HG03575 (cell line): ENCODE measurements around the gene GPR183.
"Not testable (repeated sequence)": the region's sequence is repeated elsewhere in the genome, so short reads cannot be mapped to it uniquely, and the experiment has no call there.

Experiments
- ATAC-seq: cut with Tn5 transposase; IDR thresholded peaks from one replicate; pipeline ENCODE4 v1.9.1; 2021; ENCODE audit not compliant: unreplicated experiment, insufficient number of reproducible peaks, low FRiP score; ENCODE audit errors: extremely low read depth

Gene GPR183

DNA sequence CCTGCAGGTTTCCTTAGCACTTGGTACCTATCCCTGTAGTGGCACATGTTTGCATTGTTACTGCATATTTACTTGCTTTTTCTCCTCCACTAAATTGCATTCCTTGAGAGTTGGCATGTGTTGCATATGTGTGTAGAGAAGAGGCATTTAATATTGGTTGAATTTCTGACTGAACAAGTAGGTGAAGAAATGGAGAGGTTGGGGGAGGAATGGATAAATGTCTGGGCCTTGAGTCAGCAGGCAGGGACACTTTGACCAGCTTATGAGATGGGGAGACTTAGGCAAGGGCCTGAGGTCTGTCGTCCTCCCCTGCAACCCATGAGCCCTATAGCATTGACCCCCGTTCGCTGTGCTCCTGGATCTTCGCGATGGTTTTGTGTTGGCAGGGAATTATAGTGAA is 47.0 kb downstream of the GPR183 start:
- ATAC-seq: no peak

DNA sequence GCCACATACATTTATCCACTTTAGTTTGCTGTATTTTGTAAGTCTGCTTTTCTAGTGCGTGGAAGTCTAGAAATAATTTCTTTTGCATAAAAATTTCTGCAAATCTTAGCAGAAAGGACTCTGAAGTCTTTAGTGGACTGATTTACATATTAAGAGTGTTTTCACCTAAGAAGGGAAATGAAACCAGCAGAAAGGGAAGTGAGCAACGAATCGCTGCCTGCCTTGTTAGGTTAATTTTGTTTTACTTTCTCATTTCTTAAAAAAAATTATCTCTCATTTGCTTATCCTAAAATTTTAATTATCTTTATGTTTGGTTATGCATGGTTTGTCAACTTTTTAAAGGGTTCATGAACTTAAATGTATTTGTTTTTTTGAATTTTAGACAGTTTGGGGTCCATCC is 48.3 kb downstream of the GPR183 start:
- no peak for ATAC-seq

DNA sequence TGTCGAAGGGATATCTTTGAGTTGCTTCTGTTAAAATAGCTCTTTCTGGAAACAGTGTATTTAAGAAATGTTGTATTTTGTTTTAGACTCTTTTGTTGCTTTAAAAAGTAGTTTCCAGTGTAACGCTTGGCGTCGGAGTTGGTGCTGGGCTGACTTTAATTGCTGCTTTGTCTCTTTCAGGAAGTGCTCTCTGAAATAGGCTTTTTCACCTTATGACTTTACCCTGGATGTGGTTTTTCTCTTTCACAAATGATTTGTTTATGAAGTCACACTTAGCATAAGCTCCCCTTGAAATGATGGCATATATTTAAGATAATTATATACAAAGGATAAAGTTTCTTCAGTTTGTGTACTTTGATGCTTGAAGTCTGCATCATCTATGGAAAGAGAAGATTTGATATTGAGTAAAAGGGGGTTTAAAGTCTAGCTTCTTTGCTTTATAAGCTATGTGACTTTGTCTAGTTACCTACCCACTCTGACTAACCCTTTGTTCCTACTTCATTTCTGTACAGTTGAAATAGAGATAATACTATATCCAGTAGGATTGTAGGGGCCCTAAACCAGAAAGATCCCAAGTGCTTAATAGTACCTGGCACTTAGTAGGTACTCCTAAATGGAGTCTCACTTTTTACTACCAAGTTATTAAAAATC is 48.9 kb downstream of the GPR183 start, which contains the start of gene GPR18:
TSS of gene GPR18 (minus strand) at position 170 of the 651 bp plus-strand sequence. CDS start 2,507 bp downstream, outside the sequence.
- ATAC-seq: peak; percentile 60

DNA sequence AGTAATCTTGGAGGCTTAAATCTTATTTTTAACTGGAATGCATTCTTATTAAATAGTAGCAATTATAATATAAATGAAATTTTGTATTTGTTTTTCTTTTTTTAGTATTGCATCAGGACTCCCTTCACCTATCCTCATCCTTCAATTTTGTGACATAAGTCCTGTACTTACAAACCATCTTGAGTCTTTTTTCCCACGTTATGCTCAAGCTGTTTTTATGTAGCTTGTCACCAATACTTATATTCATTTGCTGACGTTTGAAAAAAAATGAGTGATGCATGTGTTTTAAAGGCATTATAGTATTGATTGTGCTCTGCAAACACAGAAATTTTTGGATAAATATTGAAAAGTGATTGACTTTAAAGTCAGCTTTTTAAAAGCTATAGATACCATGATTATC is 49.9 kb downstream of the GPR183 start:
- no peak for ATAC-seq

DNA sequence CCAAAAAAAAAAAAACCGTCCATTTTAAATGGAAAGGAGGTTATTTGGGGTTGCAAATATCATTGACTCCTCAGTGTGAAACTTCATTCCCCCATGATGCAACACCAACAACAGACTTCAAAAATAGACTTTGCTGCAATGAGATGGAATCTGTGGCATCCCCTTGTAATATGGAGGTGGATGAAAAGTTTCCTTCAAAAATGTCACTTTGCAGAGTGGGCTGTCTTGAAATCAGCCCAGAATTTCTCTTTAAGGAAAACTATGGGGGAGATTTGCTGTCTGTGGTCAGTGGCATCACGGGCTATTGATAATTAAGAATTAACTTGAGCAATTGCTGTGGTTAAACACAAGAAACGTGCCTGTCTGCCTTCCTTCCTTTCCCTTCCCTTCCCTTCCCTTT is 50.5 kb downstream of the GPR183 start:
- no peak for ATAC-seq

DNA sequence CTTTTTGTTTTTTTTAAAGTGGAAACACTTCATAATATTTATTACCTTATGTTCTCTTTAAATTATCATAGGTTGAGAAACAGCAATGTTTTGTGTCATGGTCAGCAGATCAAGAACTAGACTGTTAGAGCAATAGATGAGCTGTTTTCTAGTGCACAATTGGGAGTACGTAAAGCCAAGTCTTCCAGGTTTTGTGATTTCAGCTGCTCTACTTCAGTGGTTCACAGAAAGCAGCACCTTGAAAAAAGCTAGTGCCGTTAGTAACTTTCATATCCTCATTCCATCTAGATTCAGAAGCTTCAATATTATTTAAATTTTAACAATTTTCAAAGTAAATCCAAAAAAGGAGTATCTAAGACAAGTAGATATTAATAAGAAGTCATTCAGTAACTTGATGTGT is 50.9 kb downstream of the GPR183 start:
- ATAC-seq: no peak

DNA sequence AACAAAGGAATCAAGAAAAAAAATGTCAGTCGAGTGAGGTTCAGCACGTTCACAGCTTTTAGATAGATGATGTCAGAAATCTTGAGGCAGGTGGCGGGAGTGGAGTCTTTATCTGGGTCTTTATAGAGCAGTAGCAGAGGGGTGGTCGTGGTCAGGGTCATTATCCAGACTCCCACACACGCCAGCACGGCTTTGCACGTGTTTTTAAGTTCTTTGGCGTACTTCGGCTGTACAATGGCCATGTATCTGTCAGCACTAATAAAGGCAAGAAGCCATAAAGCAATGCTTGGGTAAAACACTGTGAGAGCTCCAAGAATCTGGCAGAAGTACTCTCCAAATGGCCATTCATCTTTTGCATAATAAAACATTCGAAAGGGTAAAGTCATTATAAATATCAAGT is 51.9 kb downstream of the GPR183 start:
- ATAC-seq: no peak

- no peak for ATAC-seq
Observed at GRCh38 chr13:99254830-99255229, 52.4 kb downstream of the GPR183 start.

DNA sequence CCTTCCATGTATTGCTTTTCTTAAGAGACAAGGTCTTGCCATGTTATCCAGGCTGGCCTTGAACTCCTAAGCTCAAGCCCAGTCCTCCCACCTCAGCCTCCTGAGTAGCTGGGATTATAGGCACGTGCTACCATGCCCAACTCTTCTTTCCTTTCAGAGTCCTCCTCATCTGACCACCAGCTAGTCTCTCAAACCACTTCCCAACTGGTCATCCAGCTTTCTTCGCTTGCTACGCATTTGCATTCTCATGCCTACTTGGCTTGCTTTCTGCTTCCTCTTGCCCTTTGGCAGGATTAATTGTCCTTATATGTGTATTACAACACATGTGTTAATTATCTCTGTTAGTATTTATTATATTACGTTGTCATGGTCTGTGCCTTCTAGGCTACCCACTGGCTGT is 55.3 kb downstream of the GPR183 start:
- ATAC-seq: no peak

- ATAC-seq: no peak
Observed at GRCh38 chr13:99250982-99251825, 56.0 kb downstream of the GPR183 start.

- ATAC-seq: not testable (repeated sequence)
Observed at GRCh38 chr13:99249606-99250005, 57.6 kb downstream of the GPR183 start.

- ATAC-seq: not testable (repeated sequence)
Observed at GRCh38 chr13:99249178-99249577, 58.0 kb downstream of the GPR183 start.

GRCh38 chr13:99246100-99246499 is 61.1 kb downstream of the GPR183 start:
- ATAC-seq: no peak
